Measurements from ENCODE around the gene LETM1.

LETM1 gene

GRCh38 chr4:1765409-1766072 is 90.4 kb downstream of the LETM1 start:
- TF ChIP-seq CTCF (IDR thresholded peaks at IDR 0.05; ENCODE audit: borderline replicate concordance, insufficient read depth, low read depth, low read length), result no peak
- no peak overlapping the region for H3K4me3 ChIP-seq (ENCODE audit: low read depth, low read length)

- TF ChIP-seq CTCF (IDR thresholded peaks at IDR 0.05; ENCODE audit: borderline replicate concordance, insufficient read depth, low read depth, low read length), result no peak
- no peak overlapping the region for H3K4me3 ChIP-seq (ENCODE audit: low read depth, low read length)
Measured at GRCh38 chr4:1764670-1765069, 91.3 kb downstream of the LETM1 start.

GRCh38 chr4:1763550-1764080 is 92.3 kb downstream of the LETM1 start:
- no peak for TF ChIP-seq CTCF (IDR thresholded peaks at IDR 0.05; ENCODE audit: borderline replicate concordance, insufficient read depth, low read depth, low read length)
- H3K4me3 ChIP-seq (ENCODE audit: low read depth, low read length), result no peak overlapping the region

- H3K4me3 ChIP-seq (ENCODE audit: low read depth, low read length), result no peak overlapping the region
- no peak for TF ChIP-seq CTCF (IDR thresholded peaks at IDR 0.05; ENCODE audit: borderline replicate concordance, insufficient read depth, low read depth, low read length)
Measured at GRCh38 chr4:1763070-1763549, 92.8 kb downstream of the LETM1 start.

GRCh38 chr4:1762264-1763010 is 93.5 kb downstream of the LETM1 start:
- no peak overlapping the region for H3K4me3 ChIP-seq (ENCODE audit: low read depth, low read length)
- no peak for TF ChIP-seq CTCF (IDR thresholded peaks at IDR 0.05; ENCODE audit: borderline replicate concordance, insufficient read depth, low read depth, low read length)
